HEK293 (cell line): ENCODE measurements around the gene CUL7.

Experiments
- CTCF ChIA-PET: fragments of 350-600 bp; formaldehyde crosslinking; extraction: SDS; loops from one replicate; lab custom pipeline; 2021; ENCODE audit warnings: antibody characterized with exemption; lab: Yijun Ruan, JAX
- POLR2A ChIA-PET: fragments of 300-600 bp; formaldehyde crosslinking; extraction: SDS; loops from one replicate; lab custom pipeline; 2020; ENCODE audit warnings: antibody characterized with exemption, inconsistent platforms; lab: Yijun Ruan, JAX
- H3K27ac ChIP-seq: fragments of 200-500 bp; sonication (Bioruptor generic); 2 replicates; pipeline ENCODE4 v1.5.1; 2014; ENCODE audit warnings: low read depth, low read length, control low read depth, inconsistent platforms; ENCODE audit errors: extremely low read depth
- H3K36me3 ChIP-seq, 2 experiments: fragments of 200-500 bp in 1 of 2; sonication (Bioruptor generic) in 1 of 2; 1 replicate in 1 of 2; 2 replicates in 1 of 2; pipeline ENCODE4 v1.5.1; 2014 to 2017; ENCODE audit warnings: inconsistent platforms in 2 of 2, low read length in 2 of 2; ENCODE audit not compliant: control insufficient read depth in 2 of 2, insufficient read depth in 1 of 2
- H3K4me1 ChIP-seq: fragments of 200-500 bp; sonication (Bioruptor generic); 2 replicates; pipeline ENCODE4 v1.5.1; 2014; ENCODE audit warnings: mild to moderate bottlenecking, low read length, inconsistent platforms; ENCODE audit not compliant: control insufficient read depth, insufficient read depth
- H3K4me3 ChIP-seq: 2 replicates; pipeline ENCODE4 v1.5.1; 2011; ENCODE audit warnings: low read depth, mild to moderate bottlenecking, control low read depth, low read length, moderate library complexity
- H3K9me3 ChIP-seq: fragments of 200-500 bp; sonication (Bioruptor generic); 2 replicates; pipeline ENCODE4 v1.5.1; 2014; ENCODE audit warnings: low read depth, low read length, inconsistent platforms; ENCODE audit not compliant: control insufficient read depth, insufficient read depth
- GLI2 ChIP-seq: fragments of 450-650 bp; formaldehyde crosslinking; IDR thresholded peaks from 2 replicates; pipeline ENCODE4; 2017; ENCODE audit warnings: missing biosample characterization, missing genetic modification characterization, low read depth, borderline replicate concordance
- HIC1 ChIP-seq: fragments of 450-650 bp; formaldehyde crosslinking; IDR thresholded peaks from 2 replicates; pipeline ENCODE4 v1.5.1; 2016; ENCODE audit warnings: missing biosample characterization, missing genetic modification characterization
- SCRT1 ChIP-seq: fragments of 450-650 bp; formaldehyde crosslinking; IDR thresholded peaks from 2 replicates; pipeline ENCODE4 v1.5.1; 2016; ENCODE audit warnings: missing biosample characterization, missing genetic modification characterization, borderline replicate concordance
- SP7 ChIP-seq: fragments of 450-650 bp; formaldehyde crosslinking; IDR thresholded peaks from 2 replicates; pipeline ENCODE4 v1.5.1; 2016; ENCODE audit warnings: missing biosample characterization, missing genetic modification characterization
- TCF7L2 ChIP-seq: IDR thresholded peaks from 2 replicates; pipeline ENCODE4 v1.6.1; 2011; ENCODE audit warnings: low read depth, mild to moderate bottlenecking, inconsistent platforms, low read length, moderate library complexity, borderline replicate concordance
- ZBTB17 ChIP-seq: fragments of 450-650 bp; formaldehyde crosslinking; IDR thresholded peaks from 2 replicates; pipeline ENCODE4 v1.5.1; 2016; ENCODE audit warnings: missing biosample characterization, missing genetic modification characterization
- ZEB2 ChIP-seq: fragments of 450-650 bp; formaldehyde crosslinking; IDR thresholded peaks from 2 replicates; pipeline ENCODE4 v1.5.1; 2016; ENCODE audit warnings: missing biosample characterization, missing genetic modification characterization
- ZFP41 ChIP-seq: fragments of 450-650 bp; formaldehyde crosslinking; IDR thresholded peaks from 2 replicates; pipeline ENCODE4 v1.5.1; 2016; ENCODE audit warnings: missing biosample characterization, missing genetic modification characterization, borderline replicate concordance
- ZNF112 ChIP-seq: fragments of 450-650 bp; formaldehyde crosslinking; IDR thresholded peaks from 2 replicates; pipeline ENCODE4 v1.5.0; 2017; ENCODE audit warnings: missing biosample characterization, missing genetic modification characterization
- ZNF140 ChIP-seq: fragments of 450-650 bp; formaldehyde crosslinking; IDR thresholded peaks from 2 replicates; pipeline ENCODE4 v1.5.1; 2016; ENCODE audit warnings: missing biosample characterization, missing genetic modification characterization
- ZNF184 ChIP-seq: fragments of 450-650 bp; IDR thresholded peaks from 2 replicates; pipeline ENCODE4 v1.5.1; 2018; ENCODE audit warnings: missing biosample characterization, mild to moderate bottlenecking, missing genetic modification characterization
- ZNF248 ChIP-seq: fragments of 450-650 bp; formaldehyde crosslinking; IDR thresholded peaks from 2 replicates; pipeline ENCODE4 v1.5.1; 2017; ENCODE audit warnings: missing biosample characterization, missing genetic modification characterization
- ZNF274 ChIP-seq, 2 experiments: fragments of 200-500 bp in 1 of 2; fragments of 450-650 bp in 1 of 2; sonication (Bioruptor generic) in 1 of 2; formaldehyde crosslinking in 1 of 2; IDR thresholded peaks; 2 replicates each; pipeline versions ENCODE4 v1.5.1 to v1.6.1; 2014 to 2016; ENCODE audit warnings: borderline replicate concordance in 1 of 2, inconsistent platforms in 1 of 2, low read length in 1 of 2, missing biosample characterization in 1 of 2, missing genetic modification characterization in 1 of 2
- ZNF311 ChIP-seq: fragments of 450-650 bp; formaldehyde crosslinking; IDR thresholded peaks from 2 replicates; pipeline ENCODE4 v1.5.1; 2017; ENCODE audit warnings: missing biosample characterization, missing genetic modification characterization, borderline replicate concordance
- ZNF362 ChIP-seq: fragments of 450-650 bp; formaldehyde crosslinking; IDR thresholded peaks from 2 replicates; pipeline ENCODE4 v1.5.1; 2016; ENCODE audit warnings: missing biosample characterization, missing genetic modification characterization
- ZNF37A ChIP-seq: fragments of 450-650 bp; IDR thresholded peaks from 2 replicates; pipeline ENCODE4 v1.5.1; 2018; ENCODE audit warnings: missing biosample characterization, missing genetic modification characterization
- ZNF423 ChIP-seq: fragments of 450-650 bp; formaldehyde crosslinking; IDR thresholded peaks from 2 replicates; pipeline ENCODE4 v1.5.1; 2016; ENCODE audit warnings: missing biosample characterization, missing genetic modification characterization
- ZNF530 ChIP-seq: fragments of 450-650 bp; formaldehyde crosslinking; IDR thresholded peaks from 2 replicates; pipeline ENCODE4 v1.5.1; 2016; ENCODE audit warnings: low read depth, missing biosample characterization, missing genetic modification characterization
- ZNF560 ChIP-seq: fragments of 450-650 bp; formaldehyde crosslinking; IDR thresholded peaks from 2 replicates; pipeline ENCODE4 v1.5.1; 2017; ENCODE audit warnings: missing biosample characterization, missing genetic modification characterization, borderline replicate concordance
- ZNF585B ChIP-seq: fragments of 450-650 bp; formaldehyde crosslinking; IDR thresholded peaks from 2 replicates; pipeline ENCODE4 v1.5.1; 2016; ENCODE audit warnings: missing biosample characterization, missing genetic modification characterization
- ZNF629 ChIP-seq: fragments of 450-650 bp; formaldehyde crosslinking; IDR thresholded peaks from 2 replicates; pipeline ENCODE4 v1.5.1; 2017; ENCODE audit warnings: missing biosample characterization, missing genetic modification characterization
- ZNF654 ChIP-seq: fragments of 450-650 bp; formaldehyde crosslinking; IDR thresholded peaks from 2 replicates; pipeline ENCODE4 v1.5.1; 2016; ENCODE audit warnings: low read depth, missing biosample characterization, missing genetic modification characterization
- ZNF692 ChIP-seq: fragments of 450-650 bp; formaldehyde crosslinking; IDR thresholded peaks from 2 replicates; pipeline ENCODE4 v1.5.1; 2016; ENCODE audit warnings: missing biosample characterization, missing genetic modification characterization
- ZNF76 ChIP-seq: fragments of 450-650 bp; formaldehyde crosslinking; IDR thresholded peaks from 2 replicates; pipeline ENCODE4; 2016; ENCODE audit warnings: low read depth, missing biosample characterization, missing genetic modification characterization, borderline replicate concordance
- ZSCAN16 ChIP-seq: fragments of 450-650 bp; formaldehyde crosslinking; IDR thresholded peaks from 2 replicates; pipeline ENCODE4 v1.5.1; 2016; ENCODE audit warnings: missing biosample characterization, missing genetic modification characterization
- ZSCAN23 ChIP-seq: fragments of 450-650 bp; formaldehyde crosslinking; IDR thresholded peaks from 2 replicates; pipeline ENCODE4 v1.5.1; 2016; ENCODE audit warnings: missing biosample characterization, missing genetic modification characterization
- ZXDB ChIP-seq: fragments of 450-650 bp; formaldehyde crosslinking; IDR thresholded peaks from 2 replicates; pipeline ENCODE4 v1.5.1; 2016; ENCODE audit warnings: missing biosample characterization, missing genetic modification characterization
- TF ChIP-seq, protein P1 (sequence below): fragments of 450-650 bp; formaldehyde crosslinking; IDR thresholded peaks from 2 replicates; pipeline ENCODE4 v1.5.1; 2016; ENCODE audit warnings: missing biosample characterization, missing genetic modification characterization

Gene CUL7

GRCh38 chr6:43013843-43014433, 39.7 kb downstream of the CUL7 start, which contains the start of the genes KLHDC3 and MEA1 (continued):
- TF ChIP-seq ZXDB, result peak; percentile 97
- TF ChIP-seq ZBTB17, result peak; percentile 95
- no peak for TF ChIP-seq ZNF423 (tag by site-specific recombination)
- no peak for TF ChIP-seq ZNF585B (tag by site-specific recombination)
- no peak for TF ChIP-seq ZNF184 (tag by site-specific recombination)
- TF ChIP-seq HIC1 (tag by site-specific recombination), result no peak
- TF ChIP-seq TCF7L2, result no peak
- no peak for TF ChIP-seq ZSCAN23 (tag by site-specific recombination)
- TF ChIP-seq ZNF140 (tag by site-specific recombination), result no peak
- TF ChIP-seq GLI2 (tag by site-specific recombination), result no peak
- TF ChIP-seq ZNF654, result no peak
- TF ChIP-seq ZNF37A (tag by site-specific recombination), result no peak
- TF ChIP-seq SCRT1 (tag by site-specific recombination), result no peak
- no peak for TF ChIP-seq ZNF274 (IDR thresholded peaks at IDR 0.05; ENCODE audit: low read length)
- TF ChIP-seq ZNF274 (tag by site-specific recombination; IDR thresholded peaks at IDR 0.05; ENCODE audit: borderline replicate concordance), result no peak
- TF ChIP-seq ZNF692 (tag by site-specific recombination), result no peak; the same call in 1 of the 2 replicates
- peak; percentile 45; the same call in 1 of the 2 replicates for TF ChIP-seq SP7 (tag by site-specific recombination)
- TF ChIP-seq ZSCAN16 (tag by site-specific recombination), result no peak
- TF ChIP-seq ZNF629, result peak; percentile 49; the same call in 1 of the 2 replicates

DNA sequence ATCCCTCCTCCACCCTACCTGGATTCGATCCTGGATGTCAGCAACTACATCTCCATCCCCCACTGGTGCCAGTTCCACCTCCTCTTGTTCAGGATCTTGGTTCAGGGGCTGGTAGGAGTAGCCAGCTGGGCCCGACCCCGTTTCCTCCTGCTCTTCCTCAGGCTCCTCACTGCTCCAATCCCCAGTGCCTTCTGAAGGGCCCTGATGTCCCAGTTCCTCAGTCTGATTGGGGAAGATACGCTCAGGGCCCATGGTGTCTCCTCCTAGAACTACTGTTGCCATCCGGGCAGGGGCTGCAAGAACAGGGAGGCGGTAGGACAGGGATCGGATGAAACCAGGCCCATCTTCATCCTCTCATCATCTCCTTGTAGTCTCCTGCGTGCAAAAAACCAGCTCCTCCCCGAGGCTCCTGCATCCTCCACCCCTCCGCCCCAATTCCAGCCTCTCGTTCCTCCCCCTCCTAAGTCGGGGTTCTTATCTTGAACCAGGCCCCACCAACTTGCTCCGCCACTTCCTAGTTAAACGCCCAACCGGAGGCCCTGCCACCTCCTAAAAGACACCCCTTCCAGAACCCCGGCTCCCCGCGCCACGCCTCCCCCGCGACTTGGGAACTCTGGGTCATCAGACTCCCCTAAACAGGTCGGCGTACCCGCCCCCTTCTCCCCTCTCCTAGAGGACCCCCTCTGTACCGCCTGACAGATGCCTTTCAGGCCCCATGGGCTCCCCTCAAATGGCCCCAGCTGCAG, 40.4 kb downstream of the CUL7 start:
- H3K4me3 ChIP-seq, result peak overlapping the region; percentile 70
- TF ChIP-seq ZNF560 (tag by site-specific recombination) (no peak), ZNF311 (tag by site-specific recombination) (no peak), ZNF76 (tag by site-specific recombination) (no peak), ZEB2 (tag by site-specific recombination) (no peak), ZNF112 (no peak), ZNF362 (tag by site-specific recombination) (no peak), HIC1 (tag by site-specific recombination) (no peak; the same call in 1 of the 2 replicates), ZFP41 (no peak), ZNF530 (tag by site-specific recombination) (no peak), ZNF248 (tag by site-specific recombination) (no peak)
- TF ChIP-seq, protein P1, sequence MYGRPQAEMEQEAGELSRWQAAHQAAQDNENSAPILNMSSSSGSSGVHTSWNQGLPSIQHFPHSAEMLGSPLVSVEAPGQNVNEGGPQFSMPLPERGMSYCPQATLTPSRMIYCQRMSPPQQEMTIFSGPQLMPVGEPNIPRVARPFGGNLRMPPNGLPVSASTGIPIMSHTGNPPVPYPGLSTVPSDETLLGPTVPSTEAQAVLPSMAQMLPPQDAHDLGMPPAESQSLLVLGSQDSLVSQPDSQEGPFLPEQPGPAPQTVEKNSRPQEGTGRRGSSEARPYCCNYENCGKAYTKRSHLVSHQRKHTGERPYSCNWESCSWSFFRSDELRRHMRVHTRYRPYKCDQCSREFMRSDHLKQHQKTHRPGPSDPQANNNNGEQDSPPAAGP (tag by site-specific recombination), result peak; percentile 42; the same call in 1 of the 2 replicates

More for the DNA sequence above, 40.4 kb downstream of the CUL7 start:
- H3K4me1 ChIP-seq, result peaks cover 12% of the 10 kb centered on the region
- H3K27ac ChIP-seq, result peak overlapping the region; percentile 76
- ChIA-PET POLR2A (interaction anchor here (0.6 to 4.6 kb wide), 28 partner anchors 10 to 1180 kb away, joined by 3 to 66 read pairs (median 6); partner anchors contain the start of genes CNPY3, CUL7, CUL9 and KLC4), CTCF (interaction anchor here (0.6 to 2.6 kb wide), 5 partner anchors 8 to 351 kb away, joined by 3 to 14 read pairs (median 4); no protein-coding TSS in a partner anchor)
- no peaks in the 10 kb centered on the region for H3K9me3 ChIP-seq
- peaks cover 25 to 71% of the 10 kb centered on the region in 2 experiments for H3K36me3 ChIP-seq
